Neuron (in vitro differentiated cells): Measurements from ENCODE around the gene ACCSL.

Experiments
- H2AFZ ChIP-seq: one replicate; pipeline ENCODE4 v1.6.1; 2013; ENCODE audit warnings: low read depth, mild to moderate bottlenecking, inconsistent platforms, low read length, moderate library complexity
- H3K27me3 ChIP-seq: one replicate; pipeline ENCODE4 v1.6.1; 2013; ENCODE audit warnings: low read length; ENCODE audit not compliant: insufficient read depth
- H3K36me3 ChIP-seq: one replicate; pipeline ENCODE4 v1.6.1; 2013; ENCODE audit warnings: low read length; ENCODE audit not compliant: insufficient read depth
- H3K4me1 ChIP-seq: one replicate; pipeline ENCODE4 v1.6.1; 2013; ENCODE audit warnings: low read length; ENCODE audit not compliant: insufficient read depth
- H3K4me3 ChIP-seq: 2 replicates; pipeline ENCODE4 v1.5.1; 2013; ENCODE audit warnings: mild to moderate bottlenecking, low read length, moderate library complexity
- H3K9me3 ChIP-seq: one replicate; pipeline ENCODE4 v1.6.1; 2013; ENCODE audit warnings: low read length

ACCSL gene

DNA sequence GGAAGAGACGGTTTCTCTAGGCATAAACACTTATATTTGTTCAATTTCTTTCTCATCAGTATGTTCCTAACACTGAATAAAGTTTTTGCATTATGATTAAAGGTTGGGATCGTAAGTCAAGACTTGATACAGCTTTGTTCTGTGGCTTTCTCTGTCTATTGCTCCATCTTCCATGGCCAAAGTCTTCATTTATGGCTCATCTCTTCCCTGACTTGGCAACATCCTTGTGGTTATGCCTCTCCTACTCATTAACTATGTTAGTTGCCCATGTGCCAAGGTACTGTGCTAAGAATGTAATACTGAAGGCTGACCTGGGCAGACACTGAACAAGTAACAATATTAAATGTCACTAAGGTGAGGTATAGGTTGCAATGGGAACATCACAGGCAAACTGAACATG lies 1.6 kb upstream of the ACCSL start:
- H3K27me3 ChIP-seq: peaks cover 11% of the 10 kb centered on the region
- no peaks in the 10 kb centered on the region for H3K4me1 ChIP-seq
- no peaks in the 10 kb centered on the region for H3K9me3 ChIP-seq
- no peaks in the 10 kb centered on the region for H3K36me3 ChIP-seq
- H3K4me3 ChIP-seq: no peak overlapping the region
- H2AFZ ChIP-seq: no peak overlapping the region

DNA sequence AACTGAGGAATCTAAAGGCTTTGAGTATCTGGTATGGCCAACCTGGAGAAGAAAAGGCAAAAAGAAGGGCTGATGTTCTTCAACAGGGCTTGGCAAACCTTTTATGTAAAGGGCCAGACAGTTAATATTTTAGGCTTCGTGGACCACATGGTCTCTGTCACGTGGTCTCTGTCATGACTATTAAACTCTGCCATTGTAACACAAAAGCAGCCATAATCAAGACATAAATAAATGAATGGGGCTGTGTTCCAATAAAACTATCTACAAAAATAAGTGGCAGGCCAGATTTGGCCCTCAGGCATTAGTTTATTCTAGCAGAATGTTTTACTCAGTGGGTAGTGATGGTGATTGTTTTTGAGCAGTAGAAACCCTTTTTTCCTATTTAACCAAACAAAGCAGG lies 483 bp upstream of the ACCSL start:
- no peak overlapping the region for H2AFZ ChIP-seq
- peaks cover 11% of the 10 kb centered on the region for H3K27me3 ChIP-seq
- H3K36me3 ChIP-seq: no peaks in the 10 kb centered on the region
- H3K4me3 ChIP-seq: no peak overlapping the region
- no peaks in the 10 kb centered on the region for H3K9me3 ChIP-seq
- no peaks in the 10 kb centered on the region for H3K4me1 ChIP-seq

GRCh38 chr11:44049832-44050231 lies 2.1 kb downstream of the ACCSL start:
- Histone ChIP-seq H2AFZ (no peak overlapping the region), H3K9me3 (no peaks in the 10 kb centered on the region), H3K4me1 (no peaks in the 10 kb centered on the region), H3K36me3 (no peaks in the 10 kb centered on the region), H3K4me3 (no peak overlapping the region), H3K27me3 (peaks cover 11% of the 10 kb centered on the region)

DNA sequence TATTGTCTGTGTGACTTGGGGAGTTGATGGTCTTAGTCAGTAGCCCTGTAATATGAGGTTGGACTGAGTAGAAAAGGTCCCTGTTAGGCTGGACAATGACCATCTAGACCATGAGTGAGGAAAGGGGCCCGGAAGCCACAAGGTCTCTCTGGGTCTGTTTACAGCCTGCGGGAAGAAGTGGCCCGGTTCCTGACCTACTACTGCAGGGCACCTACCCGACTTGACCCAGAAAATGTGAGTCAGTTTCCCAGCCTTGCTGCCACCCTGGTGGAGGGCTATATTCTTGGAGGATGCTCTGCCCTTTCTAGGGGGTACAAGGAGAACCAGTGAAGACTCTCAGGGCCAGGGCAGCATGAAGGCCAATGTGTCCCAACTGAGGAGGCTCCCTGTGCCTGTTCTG lies 3.4 kb downstream of the ACCSL start:
- H3K4me3 ChIP-seq: no peak overlapping the region
- H2AFZ ChIP-seq: no peak overlapping the region
- H3K9me3 ChIP-seq: no peaks in the 10 kb centered on the region
- no peaks in the 10 kb centered on the region for H3K4me1 ChIP-seq
- H3K36me3 ChIP-seq: no peaks in the 10 kb centered on the region
- H3K27me3 ChIP-seq: peaks cover 3% of the 10 kb centered on the region

GRCh38 chr11:44057340-44057739 lies 9.6 kb downstream of the ACCSL start:
- H3K9me3 ChIP-seq: no peaks in the 10 kb centered on the region
- H3K4me1 ChIP-seq: no peaks in the 10 kb centered on the region
- H2AFZ ChIP-seq: no peak overlapping the region
- no peaks in the 10 kb centered on the region for H3K36me3 ChIP-seq
- peaks cover 15% of the 10 kb centered on the region for H3K27me3 ChIP-seq
- no peak overlapping the region for H3K4me3 ChIP-seq

- Histone ChIP-seq H3K4me3 (no peak overlapping the region), H2AFZ (no peak overlapping the region), H3K27me3 (peaks cover 20% of the 10 kb centered on the region), H3K9me3 (no peaks in the 10 kb centered on the region), H3K4me1 (no peaks in the 10 kb centered on the region), H3K36me3 (no peaks in the 10 kb centered on the region)
These were observed 10.5 kb downstream of the ACCSL start for GRCh38 chr11:44058275-44058674.

- H3K4me1 ChIP-seq: peaks cover 4% of the 10 kb centered on the region
- no peak overlapping the region for H2AFZ ChIP-seq
- H3K9me3 ChIP-seq: peaks cover 5% of the 10 kb centered on the region
- H3K36me3 ChIP-seq: no peaks in the 10 kb centered on the region
- H3K4me3 ChIP-seq: no peak overlapping the region
- H3K27me3 ChIP-seq: peaks cover 46% of the 10 kb centered on the region
These were observed 17.4 kb downstream of the ACCSL start for GRCh38 chr11:44065161-44065661.

DNA sequence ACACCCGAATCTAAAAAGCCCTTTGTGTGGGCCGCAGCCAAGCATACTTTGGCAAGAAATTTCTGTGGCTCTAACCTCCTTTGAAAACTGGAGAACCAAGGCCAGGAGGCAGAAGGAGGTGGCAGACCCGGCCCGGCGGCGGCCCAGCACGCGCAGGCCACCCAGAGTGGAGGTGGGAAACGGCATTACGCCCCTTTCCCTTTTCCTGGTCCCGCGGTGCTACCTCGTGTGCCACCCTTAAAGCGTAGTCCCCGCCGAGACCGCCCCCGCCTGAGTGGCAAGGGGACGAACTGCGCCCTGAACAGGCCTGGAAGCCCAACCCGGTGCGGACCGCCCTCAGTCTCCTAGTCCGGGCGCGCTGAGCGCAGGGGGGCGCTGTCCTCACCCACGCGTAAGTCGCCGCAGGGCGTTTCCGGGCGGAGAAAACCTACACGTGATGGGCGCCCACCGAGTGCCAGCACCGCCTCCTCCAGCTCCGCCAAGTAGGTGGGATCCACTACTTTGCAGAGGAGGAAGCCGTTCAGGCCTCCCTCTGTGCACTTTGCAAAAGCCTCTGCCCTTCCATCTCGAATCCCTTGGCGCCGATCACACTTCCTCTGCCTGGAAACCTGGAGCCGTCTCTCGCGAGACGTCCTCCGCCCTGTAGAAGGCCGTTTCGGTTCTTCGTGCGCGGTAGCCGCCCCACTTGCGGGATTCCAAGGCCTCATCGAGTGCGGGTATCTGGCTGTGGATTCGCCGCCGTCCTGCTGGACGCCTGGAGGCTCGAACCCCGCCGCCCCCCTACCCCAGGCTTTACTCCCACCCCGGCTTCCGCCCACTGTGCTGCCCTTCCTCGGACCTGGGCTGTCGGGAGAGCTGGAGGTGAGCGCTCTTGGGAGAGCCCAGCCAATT lies 18.3 kb downstream of the ACCSL start, which contains the start of gene ACCS:
Gene ACCS (plus strand): TSS at position 430 of the 891 bp plus-strand sequence. CDS start 1,358 bp downstream, outside the sequence.
- H3K36me3 ChIP-seq: no peaks in the 10 kb centered on the region
- no peak within 1 kb of the TSS for H3K4me3 ChIP-seq
- peaks cover 4% of the 10 kb centered on the region for H3K4me1 ChIP-seq
- peaks cover 44% of the 10 kb centered on the region for H3K27me3 ChIP-seq
- peaks cover 5% of the 10 kb centered on the region for H3K9me3 ChIP-seq
- H2AFZ ChIP-seq: no peak within 1 kb of the TSS

GRCh38 chr11:44066732-44067141 lies 19.0 kb downstream of the ACCSL start:
- Histone ChIP-seq H3K9me3 (peaks cover 5% of the 10 kb centered on the region), H3K36me3 (no peaks in the 10 kb centered on the region), H2AFZ (no peak overlapping the region), H3K4me3 (no peak overlapping the region), H3K27me3 (peaks cover 40% of the 10 kb centered on the region), H3K4me1 (peaks cover 4% of the 10 kb centered on the region)

DNA sequence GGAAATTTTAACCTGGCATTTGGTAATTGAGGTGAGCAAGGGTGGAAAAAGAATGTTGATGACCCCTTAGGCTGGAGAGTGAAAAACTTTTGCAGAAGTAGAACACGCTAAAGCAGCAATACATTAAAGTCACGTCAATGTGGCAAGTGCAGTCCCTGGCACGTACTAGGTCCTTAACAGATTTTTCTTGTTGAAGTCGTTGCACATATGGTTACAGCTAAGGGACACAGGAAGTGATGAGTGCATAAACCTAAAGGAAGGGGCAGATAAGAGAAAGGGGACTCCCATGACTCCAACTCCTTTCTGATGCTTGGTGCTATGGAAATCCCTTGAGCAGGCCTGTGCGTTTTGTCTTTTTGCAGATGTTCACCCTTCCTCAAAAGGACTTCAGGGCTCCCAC lies 19.5 kb downstream of the ACCSL start:
- peaks cover 5% of the 10 kb centered on the region for H3K9me3 ChIP-seq
- H3K27me3 ChIP-seq: peaks cover 37% of the 10 kb centered on the region
- no peaks in the 10 kb centered on the region for H3K36me3 ChIP-seq
- H3K4me1 ChIP-seq: peaks cover 4% of the 10 kb centered on the region
- H2AFZ ChIP-seq: no peak overlapping the region
- no peak overlapping the region for H3K4me3 ChIP-seq

DNA sequence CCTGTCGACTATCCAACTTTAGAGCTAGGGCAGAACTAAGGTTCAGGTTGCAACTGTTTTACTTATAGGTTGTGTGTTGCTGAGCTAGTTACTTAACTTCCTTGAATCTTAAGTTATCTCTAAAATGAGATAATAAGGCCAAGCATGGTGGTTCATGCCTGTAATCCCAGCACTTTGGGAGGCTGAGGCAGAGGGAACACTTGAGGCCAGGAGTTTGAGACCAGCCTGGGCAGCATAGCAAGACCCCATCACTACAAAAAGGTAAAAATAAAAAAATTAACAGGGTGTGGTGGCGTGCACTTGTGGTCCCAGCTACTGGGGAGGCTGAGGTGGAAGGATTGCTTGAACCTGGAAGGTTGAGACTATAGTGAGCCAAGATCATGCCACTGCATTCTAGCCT lies 20.4 kb downstream of the ACCSL start:
- H3K4me1 ChIP-seq: peaks cover 4% of the 10 kb centered on the region
- peaks cover 33% of the 10 kb centered on the region for H3K27me3 ChIP-seq
- H3K9me3 ChIP-seq: peaks cover 5% of the 10 kb centered on the region
- no peaks in the 10 kb centered on the region for H3K36me3 ChIP-seq
- no peak overlapping the region for H3K4me3 ChIP-seq
- H2AFZ ChIP-seq: no peak overlapping the region

- H2AFZ ChIP-seq: no peak overlapping the region
- no peak overlapping the region for H3K4me3 ChIP-seq
- H3K36me3 ChIP-seq: no peaks in the 10 kb centered on the region
- peaks cover 3% of the 10 kb centered on the region for H3K9me3 ChIP-seq
- H3K27me3 ChIP-seq: peaks cover 13% of the 10 kb centered on the region
- H3K4me1 ChIP-seq: peaks cover 7% of the 10 kb centered on the region
These were observed 23.4 kb downstream of the ACCSL start for GRCh38 chr11:44071157-44071556.

DNA sequence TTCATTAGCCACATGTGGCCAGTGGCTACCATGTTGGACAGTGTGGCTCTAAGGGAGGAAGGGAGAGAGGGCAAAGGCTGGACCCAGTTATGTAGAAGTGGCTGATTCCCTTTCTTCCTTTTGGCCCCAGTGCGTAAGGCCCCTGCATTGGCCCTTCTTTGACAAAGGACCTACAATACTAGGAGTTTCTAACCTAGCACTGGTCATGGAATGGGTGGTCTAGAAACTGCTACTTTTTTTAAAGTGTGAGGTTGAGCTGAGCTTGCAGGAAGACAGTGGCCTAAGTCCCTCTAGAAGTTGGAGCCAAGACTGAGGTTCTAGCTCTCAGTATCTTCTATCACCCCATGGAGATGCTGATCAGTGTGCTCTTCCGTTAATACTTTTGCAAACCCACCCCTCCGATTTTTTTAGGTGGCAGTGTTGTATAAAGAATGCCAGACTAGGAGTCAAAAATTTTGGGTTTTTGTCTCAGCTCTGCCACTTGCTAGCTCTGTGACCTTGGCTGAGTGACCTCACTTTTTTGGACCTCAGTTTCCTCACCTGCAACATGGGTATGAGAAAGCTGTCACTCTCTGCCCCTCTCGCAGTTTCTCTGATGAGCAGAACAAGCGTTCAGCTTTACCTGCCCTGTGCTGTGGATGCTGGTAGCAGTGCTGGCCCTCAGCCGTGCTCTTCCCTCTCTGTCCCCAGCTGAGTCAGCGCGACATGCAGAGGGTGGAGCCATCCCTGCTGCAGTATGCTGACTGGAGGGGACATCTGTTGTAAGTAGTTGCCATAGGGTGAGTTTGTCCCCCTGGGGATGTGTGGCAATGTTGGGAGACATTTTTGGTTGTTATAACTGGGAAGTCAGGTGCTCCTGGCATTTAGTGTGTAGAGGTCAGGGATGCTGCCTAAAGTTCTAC lies 25.2 kb downstream of the ACCSL start:
- no peaks in the 10 kb centered on the region for H3K27me3 ChIP-seq
- H3K4me1 ChIP-seq: peaks cover 7% of the 10 kb centered on the region
- H3K9me3 ChIP-seq: no peaks in the 10 kb centered on the region
- no peak overlapping the region for H2AFZ ChIP-seq
- no peak overlapping the region for H3K4me3 ChIP-seq
- H3K36me3 ChIP-seq: no peaks in the 10 kb centered on the region
